Stimulated activated CD4-positive, alpha-beta T cell treated with anti-CD3 and anti-CD28 coated beads, Interleukin-1b, Interleukin-23, amount 100 ng/mL, for 4 hours (primary cell): Measurements from ENCODE around the gene SMYD3.

Experiments
- DNase-seq, 2 donors: peaks; one replicate each; pipeline ENCODE4 v3.0.0-alpha.2; 2020; ENCODE audit warnings: low read depth in 2 of 2

SMYD3 gene

DNA sequence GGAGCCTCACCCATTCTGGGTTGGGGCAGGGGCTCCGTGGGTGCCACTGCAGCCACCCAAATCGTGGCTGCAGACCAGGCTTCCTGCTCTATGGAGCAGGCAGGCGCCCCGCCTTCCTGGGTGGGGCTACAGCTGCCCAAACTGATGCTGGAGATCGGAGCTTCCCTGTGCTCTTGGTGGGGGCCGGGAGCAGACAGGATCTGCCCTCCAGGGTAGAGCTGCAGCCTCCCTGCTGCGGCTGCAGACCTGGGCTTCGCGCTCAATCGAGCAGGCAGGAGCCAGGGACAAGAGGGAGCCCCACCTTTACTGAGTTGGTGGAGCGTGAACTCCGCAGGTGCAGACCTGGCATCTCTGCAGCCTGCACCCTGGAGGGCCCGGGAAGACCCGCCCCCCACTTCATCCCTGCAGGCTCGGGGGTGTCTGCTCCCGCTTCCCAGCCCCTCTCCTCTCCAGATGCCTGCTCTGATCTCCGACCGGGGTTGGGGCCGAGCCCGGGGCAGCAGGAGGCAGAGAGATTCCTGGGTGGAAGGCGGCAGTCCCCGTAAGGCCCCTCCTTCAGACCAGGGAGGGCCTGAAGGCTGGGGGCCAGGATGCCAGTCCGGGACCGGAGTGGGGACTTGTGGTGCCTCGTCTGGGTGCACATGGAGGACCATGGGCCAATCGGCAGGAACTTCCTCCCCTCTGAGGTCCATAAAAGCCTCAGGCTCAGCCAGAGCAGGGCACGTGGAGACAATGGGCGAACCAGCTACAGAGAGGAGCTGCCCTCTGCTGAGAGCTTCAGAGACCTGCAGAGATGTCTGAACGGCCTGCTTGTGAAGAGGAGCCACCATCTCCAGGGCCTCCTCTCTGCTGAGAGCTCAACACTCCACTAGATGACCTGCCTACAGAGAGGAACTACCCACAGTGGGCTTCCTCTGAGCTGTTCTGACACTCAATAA, 359.3 kb downstream of the SMYD3 start:
- no peak for DNase-seq

DNA sequence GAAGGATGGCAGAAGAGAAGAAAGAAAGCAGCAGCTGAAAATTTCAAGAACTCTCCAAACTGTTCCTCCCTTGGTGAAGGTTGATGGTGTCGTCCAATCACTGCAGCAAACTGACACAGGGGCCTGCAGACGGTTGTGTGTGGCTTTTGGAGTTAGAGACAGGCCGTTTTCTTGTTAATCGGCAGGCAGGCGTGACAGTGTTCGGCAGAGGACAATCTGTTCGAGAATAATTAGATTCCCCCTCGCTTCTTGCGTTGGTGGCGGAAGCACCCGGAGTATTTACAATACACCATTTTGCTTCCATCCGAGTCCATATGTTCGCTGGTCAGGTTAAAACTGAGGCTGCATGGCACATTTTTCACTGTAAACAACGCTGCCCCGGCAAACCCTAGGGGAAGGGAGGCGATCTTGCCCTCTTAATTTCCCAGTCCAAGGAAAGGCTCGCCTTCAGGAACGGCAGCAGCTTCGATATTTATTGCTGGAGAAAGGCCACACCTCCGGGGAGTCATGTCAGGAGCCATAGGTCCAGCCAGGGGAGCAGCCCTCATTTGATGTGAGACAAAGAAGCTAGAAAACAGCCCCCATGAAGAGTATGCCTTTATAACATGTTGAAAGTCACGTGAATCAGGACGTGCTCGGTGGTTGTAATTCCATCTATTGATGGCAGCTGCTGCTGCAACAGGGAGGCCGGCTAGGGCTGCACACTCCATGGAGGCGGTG, 360.1 kb downstream of the SMYD3 start:
- no peak for DNase-seq

DNA sequence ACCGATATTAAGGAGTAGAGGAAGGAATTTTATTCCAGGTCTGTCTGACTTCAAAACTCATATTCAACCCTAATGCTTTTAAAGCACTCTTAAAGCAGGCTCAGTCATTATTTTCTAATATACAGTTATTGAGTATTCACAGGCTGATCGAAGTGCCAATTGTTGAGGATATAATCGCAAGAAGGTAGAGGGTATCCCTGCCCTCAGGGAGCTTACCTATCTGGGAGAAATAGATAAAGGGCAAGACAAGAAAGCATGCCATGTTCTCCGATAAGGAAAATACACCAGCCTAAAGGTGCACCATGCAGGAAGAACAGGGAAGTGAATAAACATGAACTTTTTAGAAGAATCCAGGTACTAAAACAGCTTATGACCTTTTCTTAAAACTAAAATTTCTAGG, 361.2 kb downstream of the SMYD3 start:
- no peak for DNase-seq

DNA sequence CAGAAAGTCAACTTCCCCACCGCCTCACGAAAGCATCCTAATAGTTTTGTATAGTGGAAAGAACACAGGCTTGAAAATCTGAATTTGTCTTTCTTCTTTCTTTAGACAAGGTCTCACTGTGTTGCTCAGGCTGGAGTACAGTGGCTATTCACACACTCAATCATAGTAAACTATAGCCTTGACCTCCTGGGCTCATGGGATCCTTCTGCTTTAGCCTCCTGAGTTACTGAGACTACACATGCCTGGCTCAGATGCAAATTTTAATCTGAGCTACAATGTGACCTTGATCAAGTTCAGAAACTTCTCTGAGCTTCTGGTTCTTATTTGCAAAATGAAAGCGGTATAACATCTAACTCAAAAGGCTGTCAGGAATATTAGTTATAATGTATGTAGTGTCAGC, 362.1 kb downstream of the SMYD3 start:
- DNase-seq, result no peak

DNA sequence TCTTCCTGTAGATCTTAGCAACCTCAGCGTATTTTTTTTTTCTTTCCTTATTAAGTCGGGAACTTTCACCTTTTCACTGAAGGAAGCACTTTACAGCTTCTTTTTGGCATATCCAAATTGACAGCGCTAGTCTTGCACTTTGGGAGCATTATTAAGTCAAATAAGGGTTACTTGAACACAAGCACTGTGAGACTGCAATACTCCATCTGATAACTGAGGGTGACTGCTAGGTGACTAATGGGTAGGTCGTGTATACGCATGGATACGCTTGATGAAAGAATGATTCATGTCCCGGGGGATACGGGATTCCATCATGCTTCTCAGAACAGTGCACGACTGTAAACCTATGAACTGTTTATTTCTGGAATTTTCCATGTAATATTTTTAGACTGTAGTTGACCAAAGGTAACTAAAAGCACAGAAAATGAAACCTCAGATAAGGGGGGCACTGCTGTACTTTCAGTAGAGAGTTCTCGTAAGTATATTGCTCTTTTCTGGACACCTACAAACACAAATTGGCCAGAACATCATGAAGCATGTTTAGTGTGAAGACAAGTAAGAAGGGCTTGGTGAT, 364.7 kb downstream of the SMYD3 start:
- DNase-seq, result no peak

DNA sequence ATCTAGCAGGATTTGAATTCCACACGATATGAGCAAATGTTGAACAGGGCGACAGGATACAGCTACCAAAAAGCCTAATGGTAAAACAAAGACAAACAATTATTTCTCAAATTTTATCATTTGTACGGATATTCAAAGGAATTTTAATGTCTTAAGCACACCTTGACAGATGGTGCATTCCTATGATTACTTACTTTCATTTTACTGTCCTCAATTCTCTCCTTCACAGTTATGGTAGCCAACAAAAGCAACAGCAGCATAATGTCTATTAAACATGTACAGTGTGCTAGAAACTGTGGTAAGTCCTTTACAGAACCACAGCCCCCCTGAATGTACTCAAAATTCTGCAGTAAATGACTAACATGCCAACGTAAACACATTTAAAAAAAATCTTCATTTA, 365.8 kb downstream of the SMYD3 start:
- no peak for DNase-seq

DNA sequence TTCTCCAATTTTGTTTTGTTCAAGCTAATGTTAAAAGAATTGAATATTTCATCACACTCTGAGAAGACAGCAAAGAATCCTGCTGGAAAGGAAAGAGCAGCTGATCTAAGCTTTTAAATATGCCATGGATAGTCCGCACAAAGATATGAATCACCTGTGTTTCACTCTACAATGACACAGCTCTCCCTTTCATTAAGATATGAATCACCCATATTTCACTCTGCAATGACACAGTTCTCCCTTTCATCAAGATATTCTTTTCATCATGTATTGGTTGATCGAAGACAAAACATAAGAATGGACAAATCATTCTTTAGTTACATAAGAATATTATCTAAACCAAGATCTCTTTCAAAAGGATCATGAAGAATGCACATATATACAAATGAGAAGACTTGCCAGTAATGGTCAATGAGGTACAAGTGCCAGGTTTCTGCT, 367.3 kb downstream of the SMYD3 start:
- DNase-seq, result no peak

DNA sequence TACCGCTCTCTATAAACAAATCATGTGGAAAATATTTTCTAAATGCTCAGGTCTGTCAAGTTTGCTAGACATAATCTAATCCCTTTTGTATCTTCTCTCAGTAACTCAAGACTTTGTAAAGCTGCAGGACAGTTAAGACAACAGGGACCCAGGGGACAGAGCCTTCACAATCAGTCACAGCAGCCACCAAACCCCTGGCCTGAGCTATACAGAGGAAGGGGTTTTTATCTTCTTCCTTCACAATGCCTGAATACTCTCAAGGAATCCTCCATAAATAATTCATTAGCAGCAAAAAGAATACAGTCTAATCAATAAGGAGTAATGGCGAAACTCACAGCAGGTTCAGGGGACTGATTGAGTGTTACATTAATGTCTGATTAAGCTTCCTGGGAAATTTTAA, 368.3 kb downstream of the SMYD3 start:
- DNase-seq, result no peak

DNA sequence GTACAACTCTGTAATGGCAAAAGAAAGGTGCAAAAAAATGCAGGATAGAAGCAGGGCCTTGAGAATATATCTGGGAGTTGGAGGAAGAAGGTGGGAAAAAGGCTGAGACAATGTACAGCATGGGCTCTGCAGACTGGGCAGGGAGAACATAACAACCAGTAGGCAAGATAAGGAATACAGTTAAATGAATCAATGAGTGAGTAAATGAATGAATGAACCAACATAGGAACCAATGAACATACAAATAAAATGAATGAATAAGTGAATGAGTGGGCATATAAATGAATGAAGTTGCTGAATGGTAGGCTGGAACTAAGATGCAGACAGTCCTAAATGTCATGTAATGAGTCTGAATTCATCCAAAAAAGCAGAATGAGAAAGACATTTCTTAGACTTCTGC, 370.6 kb downstream of the SMYD3 start:
- DNase-seq, result no peak

DNA sequence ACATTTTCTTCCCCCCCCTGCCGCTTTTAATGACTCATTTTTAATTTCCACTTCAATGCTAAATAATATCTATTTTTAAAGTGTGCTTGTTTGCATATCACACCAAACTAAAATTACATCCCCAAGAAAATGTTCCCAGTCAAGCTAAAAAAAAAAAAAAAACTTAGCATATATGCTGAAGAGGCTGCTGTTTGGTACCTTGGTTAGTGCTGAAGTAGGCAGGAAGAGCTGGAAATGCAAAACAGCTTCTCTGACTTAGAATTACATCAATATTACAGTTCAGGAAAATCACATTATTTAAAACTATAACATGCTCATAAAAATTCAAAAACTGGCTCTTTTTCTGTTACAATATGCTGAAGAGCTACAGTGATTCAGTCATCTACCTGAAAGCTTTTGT, 372.3 kb downstream of the SMYD3 start:
- no peak for DNase-seq

DNA sequence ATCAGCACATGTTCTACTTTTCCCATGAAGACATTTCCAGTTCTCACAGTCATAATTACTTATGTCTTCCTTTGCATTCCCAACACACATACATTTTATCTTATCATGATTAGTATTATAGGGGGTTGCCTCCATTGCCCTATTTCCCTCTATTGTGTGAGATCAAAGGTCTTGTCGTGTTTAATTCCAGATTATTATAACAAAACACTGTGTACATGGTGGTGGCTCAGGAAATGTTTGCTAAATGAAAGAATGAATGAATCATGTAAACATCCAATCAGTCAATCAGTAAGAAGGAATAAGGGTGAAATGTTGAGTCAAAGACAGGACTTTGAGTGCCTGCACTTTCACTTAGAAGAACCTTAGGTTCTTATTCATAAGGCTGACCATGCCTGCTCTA, 376.0 kb downstream of the SMYD3 start:
- DNase-seq, result no peak

DNA sequence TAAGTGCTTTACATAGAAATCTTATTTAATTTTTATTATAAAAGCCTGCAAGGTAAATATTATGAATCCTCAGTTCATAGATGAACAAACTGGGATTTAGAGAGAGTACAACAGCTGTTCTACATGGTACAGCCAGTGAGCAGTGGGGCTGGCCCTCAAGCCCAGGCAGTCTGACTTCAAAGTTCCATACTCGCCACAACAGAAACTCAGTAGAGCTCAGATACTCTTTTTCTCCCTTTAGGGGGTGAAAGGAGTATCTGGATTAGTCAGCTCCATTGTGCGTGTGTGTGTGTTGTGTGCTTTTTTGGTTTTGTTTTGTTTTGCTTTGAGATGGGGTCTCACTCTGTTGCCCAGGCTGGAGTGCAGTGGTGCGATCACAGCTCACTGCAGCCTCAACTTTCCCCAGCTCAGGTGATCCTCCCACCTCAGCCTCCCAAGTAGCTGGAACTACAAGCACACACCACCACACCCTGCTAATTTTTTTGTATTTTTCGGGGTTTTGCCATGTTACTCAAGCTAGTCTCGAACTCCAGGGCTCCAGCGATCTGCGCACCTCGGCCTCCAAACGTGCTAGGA, 378.5 kb downstream of the SMYD3 start:
- no peak for DNase-seq

DNA sequence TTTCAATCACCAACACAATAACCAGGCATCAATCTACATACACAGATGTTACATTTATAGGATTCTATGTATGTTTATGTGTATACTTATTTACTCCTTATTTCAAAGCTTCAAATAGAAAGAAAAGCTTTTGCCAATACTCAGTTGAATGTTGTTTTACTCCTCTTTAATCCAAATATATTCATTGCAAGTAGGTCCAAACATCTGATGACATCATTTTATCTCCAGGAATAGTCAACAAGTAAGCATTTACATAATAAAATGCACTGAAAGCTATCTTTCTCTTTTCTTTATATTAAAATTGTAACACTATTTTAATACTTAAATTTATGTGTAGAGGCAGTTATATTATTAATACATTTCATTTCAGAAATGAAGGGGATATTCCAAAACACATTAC, 380.5 kb downstream of the SMYD3 start:
- DNase-seq, result no peak

DNA sequence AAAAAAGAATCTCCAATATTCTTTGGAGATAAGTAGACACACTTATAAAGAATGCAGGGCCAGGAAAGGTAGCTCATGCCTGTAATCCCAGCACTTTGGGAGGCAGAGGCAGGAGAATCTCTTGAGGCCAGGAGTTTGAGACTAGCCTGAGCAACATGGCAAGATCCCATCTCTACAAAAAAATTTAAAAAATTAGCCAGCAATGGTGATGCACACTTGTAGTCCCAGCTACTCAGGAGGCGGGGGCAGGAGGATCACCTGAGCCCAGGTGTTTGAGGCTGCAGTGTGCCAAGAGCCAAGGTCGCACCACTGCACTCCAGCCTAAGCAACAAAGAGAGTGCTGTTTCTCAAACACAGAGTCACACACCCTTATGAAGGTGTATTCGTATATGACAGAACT, 385.0 kb downstream of the SMYD3 start:
- no peak for DNase-seq

DNA sequence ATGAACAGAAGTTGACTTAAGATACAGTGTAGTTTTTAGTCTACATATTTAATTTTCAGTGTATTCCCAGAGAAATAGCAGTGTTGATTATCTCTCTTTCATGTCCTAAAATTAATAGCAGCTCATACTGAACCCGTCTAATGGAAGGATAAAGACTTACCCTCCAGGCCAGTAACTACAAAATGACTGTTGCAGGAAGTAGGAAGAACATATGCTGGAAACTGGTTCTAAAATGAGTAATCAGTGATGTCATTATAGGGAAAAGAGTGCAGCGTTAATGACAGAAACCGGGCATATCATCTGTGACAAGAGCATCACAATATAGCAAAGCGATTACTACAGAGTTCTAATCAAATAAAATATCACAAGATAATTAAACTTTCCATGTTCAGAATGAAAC, 385.5 kb downstream of the SMYD3 start:
- DNase-seq, result no peak

DNA sequence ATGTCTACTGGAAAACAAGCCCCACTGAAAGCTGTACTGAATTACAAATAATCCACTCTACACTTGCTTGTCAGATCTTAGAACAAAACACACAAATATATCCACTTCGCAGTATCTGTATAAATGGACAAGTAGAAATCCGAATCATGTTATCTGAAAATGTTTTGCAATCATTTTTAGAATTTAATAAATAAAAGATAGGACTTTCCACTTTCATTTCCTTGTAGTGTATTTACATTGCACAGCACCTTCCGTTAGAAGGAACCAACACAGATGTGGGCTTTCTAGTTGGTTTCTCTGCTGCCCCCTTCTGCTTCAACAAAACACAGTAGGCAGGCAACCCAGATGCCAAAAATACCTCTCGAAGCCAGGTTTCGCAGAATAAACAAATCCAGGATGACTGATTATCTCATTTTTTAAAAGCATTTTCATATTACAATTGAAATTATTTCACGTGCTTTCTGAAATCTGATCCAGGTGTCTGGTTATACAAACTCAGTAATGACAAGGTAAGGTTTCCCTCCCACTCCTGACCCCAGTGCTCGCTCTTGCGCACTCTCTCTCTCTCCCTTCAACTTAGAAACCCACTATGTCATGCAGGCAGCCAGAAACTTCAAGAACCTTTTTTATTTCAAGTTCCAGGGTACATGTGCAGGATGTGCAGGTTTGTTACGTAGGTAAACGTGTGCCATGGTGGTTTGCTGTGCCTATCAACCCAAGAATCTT, 389.9 kb downstream of the SMYD3 start:
- peak in 1 of 2 donors; percentile 6 for DNase-seq

DNA sequence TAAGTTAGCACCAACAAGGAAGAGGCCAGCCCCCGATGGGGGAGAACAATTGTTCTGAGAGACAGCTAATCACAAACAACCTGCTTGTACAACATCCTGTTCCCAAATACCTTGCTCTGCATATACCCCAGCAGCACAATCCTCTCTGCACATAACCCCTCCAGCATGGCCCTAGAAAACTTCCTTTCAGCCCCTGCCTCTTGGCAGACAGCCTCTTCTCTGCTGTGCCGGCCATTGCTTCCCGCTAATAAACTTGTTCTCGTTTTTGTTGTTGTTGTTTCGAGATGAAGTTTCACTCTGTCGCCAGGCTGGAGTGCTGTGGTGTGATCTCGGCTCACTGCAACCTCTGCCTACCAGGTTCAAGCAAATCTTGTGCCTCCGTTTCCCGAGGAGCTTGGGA, 392.7 kb downstream of the SMYD3 start:
- DNase-seq, result no peak

DNA sequence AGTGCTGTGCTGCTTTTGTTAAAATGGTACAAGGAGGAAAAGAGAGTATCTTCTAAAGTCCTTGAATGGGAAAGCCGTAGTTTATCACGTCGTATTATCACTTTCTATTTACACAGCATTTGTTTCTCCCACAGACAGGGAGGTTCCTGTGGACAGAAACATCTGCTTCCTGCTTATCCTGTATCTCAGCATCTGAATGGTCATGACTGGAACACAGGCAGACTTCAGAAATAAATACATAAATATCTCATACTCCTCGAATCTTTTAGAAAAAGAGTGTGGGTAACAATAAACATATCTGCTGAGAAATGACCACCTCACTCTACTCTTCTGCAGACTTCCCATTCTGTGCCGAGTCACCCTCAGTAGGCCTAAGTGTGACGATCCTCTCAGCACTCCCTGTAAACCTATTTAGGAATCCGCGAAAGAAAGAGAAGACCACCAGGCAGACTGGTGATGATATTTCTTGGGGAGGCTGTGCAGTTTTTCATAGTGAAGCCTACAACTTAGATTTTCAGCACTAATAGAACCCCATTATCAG, 393.5 kb downstream of the SMYD3 start:
- no peak for DNase-seq

DNA sequence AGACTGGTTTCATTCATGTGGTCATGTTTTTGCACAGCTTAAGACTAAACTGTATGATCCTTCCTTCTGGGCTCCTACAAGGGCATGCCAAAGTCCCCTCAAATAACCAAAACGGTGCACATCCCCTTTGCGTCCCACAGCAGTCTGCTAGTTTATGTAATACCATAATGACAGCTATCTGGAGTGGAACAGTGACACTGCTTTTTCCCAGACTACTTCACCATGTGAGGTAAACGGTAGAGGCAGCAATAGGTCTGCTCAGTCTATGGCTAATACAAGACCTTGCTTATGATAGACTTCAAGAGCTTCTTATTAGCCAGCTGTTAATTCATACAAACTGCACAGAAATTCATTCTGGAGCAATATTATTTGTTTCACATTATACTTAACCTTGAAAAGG, 395.5 kb downstream of the SMYD3 start:
- no peak for DNase-seq

DNA sequence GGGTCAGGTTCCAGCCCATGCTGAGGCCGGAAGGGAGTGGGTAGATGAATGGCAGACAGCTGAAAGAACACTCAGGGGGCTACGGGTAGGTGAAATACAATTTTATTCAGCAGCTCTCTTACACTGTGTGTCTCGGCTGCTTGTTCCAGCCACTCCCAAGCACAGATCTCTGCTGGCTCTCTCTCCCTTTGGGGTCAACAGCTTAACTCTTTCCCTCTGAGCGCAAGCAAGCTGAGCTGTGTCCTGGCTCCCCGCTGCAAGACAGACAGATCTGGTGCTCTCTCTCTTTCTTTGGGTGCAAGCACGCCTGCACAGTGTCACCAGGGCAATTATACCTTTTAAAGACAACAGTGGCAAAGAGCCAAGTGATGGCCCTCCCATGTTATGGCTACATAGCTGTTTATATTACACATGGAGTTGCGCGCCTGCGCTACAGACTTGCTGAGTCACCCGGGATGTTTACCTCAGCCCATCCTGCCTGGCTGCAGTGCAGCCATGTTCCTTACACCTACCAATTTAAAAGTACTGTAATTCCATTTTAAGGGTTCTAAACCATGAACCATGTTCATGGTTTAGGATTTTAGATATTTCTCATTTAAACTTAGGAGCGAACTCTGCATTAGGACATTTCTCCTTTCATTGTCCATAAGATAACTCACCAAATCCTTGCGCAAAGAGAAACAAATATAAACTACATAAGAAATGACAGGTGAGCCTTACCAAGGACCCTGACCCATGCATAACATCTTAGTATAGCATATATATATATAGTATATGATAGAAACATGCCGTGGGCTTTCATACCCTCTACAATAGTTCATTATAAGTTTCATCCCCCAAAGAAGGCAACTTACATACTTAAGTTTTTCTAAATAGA, 396.5 kb downstream of the SMYD3 start:
- no peak for DNase-seq
